ENCODE results near the gene CDH13. TPM values are rescaled to one million over a fixed set of nuclear protein-coding genes. Genes with fewer than 3 reads are reported as not detected.

The CDH13 gene
- total RNA-seq, 2 experiments from 2014 or later, result not detected

DNA sequence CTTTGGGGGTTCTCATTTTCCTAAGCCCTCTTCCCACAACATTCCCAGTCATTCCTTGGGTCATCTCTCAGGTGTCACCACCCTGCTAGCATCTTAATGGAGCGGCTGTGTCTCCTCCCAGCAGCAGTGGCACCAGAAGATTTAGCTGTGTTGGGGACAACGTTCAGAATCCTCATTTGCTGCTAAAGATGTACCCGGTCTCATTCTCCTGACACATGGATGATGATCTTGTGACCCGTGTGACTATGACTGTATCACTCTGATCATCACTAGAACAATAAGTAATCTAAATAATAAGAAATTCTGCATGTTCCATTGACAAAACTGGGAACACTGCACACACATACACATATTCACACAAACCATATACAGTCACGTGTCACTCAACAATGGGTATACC, 781.2 kb downstream of the CDH13 start:
- no peak overlapping the region for H3K4me3 Mint-ChIP-seq
- H3K4me1 Mint-ChIP-seq, result no peaks in the 10 kb centered on the region
- no peak overlapping the region for H3K27ac Mint-ChIP-seq
- peaks cover 10% of the 10 kb centered on the region for H3K27me3 Mint-ChIP-seq
- H3K36me3 Mint-ChIP-seq, result no peaks in the 10 kb centered on the region
- no peaks in the 10 kb centered on the region for H3K9me3 Mint-ChIP-seq
- no peak for DNase-seq

DNA sequence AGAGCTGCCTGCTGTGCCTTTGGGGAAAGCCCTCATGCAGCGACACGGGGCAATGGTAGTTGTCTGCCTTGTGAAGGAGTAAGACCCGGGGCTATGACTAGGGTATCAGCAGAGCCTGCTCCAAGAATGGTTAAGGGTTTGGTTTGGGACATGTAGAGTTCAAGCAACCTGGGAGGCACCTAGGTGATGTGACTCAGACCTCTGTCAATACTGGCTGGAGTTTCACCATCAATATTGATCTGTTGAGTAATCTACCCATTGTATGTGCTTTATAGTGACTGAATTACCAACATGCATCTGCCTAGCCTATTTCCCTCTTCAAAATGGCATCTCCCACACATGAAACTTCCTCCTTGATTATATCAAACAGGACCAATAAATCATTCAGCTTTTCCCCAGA, 782.6 kb downstream of the CDH13 start:
- Mint-ChIP-seq H3K27ac (no peak overlapping the region), H3K9me3 (no peaks in the 10 kb centered on the region), H3K4me1 (no peaks in the 10 kb centered on the region), H3K4me3 (no peak overlapping the region), H3K27me3 (peaks cover 10% of the 10 kb centered on the region), H3K36me3 (no peaks in the 10 kb centered on the region)
- DNase-seq, result no peak

DNA sequence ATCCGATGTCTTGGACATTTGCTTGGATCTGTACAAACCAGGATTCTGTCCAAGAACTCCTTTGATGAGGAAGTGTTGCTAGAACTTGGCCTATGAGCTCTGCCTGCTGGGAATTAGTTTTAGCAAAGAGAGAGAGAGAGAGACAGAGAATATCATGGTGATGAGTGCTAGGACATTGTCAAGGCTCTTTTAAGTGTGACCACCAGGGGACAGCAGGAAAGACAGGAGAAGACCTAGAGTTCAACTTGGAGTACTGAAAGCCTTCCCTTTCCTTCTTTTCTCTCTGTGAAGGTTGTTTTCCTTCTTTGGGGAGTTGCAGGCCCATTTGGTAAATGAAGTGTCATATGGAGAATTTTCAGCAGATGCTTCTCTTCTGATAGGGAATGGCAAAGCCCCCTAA, 791.8 kb downstream of the CDH13 start:
- H3K27ac Mint-ChIP-seq, result no peak overlapping the region

DNA sequence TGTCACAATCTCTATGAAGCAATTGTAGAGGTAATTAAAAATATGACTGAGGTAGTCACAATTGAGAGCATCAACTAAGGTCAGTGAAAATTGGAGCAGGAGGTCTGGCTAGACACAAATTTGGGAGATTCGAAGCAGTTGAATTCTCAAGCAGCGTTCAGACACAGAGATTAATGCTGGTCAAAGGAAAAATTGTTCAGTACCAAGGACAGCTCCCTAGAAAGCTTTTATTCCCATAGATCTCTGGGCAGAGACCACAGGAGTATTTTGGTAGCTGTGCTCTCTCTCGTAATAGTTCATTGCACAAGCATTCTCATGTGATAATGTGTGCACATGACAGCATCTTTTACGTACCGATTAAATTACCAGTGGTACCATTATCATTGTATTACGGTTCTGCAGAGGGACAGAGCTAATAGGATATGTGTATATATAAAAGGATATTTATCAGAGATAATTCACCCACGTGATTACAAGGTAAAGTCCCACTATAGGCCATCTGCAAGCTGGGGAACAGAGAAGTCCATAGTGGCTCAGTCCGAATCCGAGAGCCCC, 793.5 kb downstream of the CDH13 start:
- H3K27me3 Mint-ChIP-seq, result no peaks in the 10 kb centered on the region
- no peak overlapping the region for H3K27ac Mint-ChIP-seq
- no peaks in the 10 kb centered on the region for H3K4me1 Mint-ChIP-seq
- H3K4me3 Mint-ChIP-seq, result no peak overlapping the region
- DNase-seq, result no peak
- no peaks in the 10 kb centered on the region for H3K9me3 Mint-ChIP-seq
- no peaks in the 10 kb centered on the region for H3K36me3 Mint-ChIP-seq

More for the DNA sequence above, 791.8 kb downstream of the CDH13 start:
- H3K4me1 Mint-ChIP-seq, result no peaks in the 10 kb centered on the region
- H3K27me3 Mint-ChIP-seq, result no peaks in the 10 kb centered on the region
- no peaks in the 10 kb centered on the region for H3K9me3 Mint-ChIP-seq
- no peak for DNase-seq
- H3K36me3 Mint-ChIP-seq, result no peaks in the 10 kb centered on the region
- no peak overlapping the region for H3K4me3 Mint-ChIP-seq

DNA sequence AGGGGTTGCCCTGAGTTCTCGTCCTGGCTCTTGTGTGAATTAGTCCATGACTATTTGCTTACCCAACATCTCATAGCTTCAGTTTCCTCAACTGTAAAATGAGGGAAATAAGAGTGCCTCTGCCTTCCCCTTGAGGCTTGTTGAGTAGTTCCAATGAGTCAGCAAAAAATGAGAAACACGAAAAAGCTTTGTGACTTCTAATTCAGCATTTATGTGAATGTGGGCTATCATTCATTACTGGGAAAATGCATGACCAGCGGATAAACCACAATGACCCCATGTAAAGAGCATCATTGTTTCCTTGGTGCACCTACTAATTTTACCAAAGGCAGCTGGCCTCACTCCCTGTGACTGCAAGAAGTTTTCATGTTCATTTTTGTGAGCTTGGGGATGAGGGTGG, 806.4 kb downstream of the CDH13 start:
- no peaks in the 10 kb centered on the region for H3K36me3 Mint-ChIP-seq

DNA sequence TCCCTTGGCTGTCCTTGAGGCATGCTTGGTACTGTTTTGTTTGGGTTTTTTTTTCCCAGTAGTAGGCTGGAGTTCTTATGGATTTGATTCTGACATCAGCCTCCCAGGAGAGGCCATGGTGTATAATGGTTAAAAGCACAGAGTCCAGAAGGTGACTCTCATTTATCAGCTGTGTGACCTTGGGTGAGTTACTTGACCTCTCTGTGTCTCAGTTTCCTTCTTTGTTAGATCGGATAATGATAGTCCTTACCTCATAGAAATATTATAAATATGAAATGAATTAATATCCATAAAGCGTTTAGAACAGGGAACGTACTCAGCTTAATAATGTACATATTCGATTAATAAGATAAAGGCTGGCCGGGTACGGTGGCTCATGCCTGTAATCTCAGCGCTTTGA, 810.3 kb downstream of the CDH13 start:
- Mint-ChIP-seq H3K4me3 (no peak overlapping the region), H3K36me3 (no peaks in the 10 kb centered on the region)

More for the DNA sequence above, 806.4 kb downstream of the CDH13 start:
- Mint-ChIP-seq H3K4me1 (no peaks in the 10 kb centered on the region), H3K4me3 (no peak overlapping the region), H3K9me3 (peaks cover 1% of the 10 kb centered on the region), H3K27ac (no peak overlapping the region), H3K27me3 (peaks cover 3% of the 10 kb centered on the region)
- DNase-seq, result no peak

DNA sequence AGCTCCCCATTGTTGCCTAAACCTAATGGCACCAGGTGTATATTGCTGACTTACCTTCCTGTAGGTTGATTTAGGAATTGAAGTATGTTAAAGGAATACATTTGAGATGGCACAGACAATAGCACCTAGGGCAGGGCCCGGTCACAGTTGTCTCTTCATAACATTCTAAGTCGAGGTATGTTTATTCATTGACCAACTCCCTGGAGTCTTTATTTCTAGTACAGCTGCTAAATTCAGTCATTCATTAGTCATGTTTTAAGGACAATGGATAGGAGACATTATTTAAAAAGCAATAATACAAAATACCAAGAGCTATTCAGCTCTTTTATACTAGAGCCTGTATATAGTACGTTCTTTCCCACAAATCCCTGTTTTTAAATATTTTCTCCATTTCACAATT, 811.6 kb downstream of the CDH13 start:
- Mint-ChIP-seq H3K27me3 (peaks cover 3% of the 10 kb centered on the region), H3K27ac (no peak overlapping the region), H3K4me1 (no peaks in the 10 kb centered on the region), H3K9me3 (no peaks in the 10 kb centered on the region), H3K36me3 (no peaks in the 10 kb centered on the region), H3K4me3 (no peak overlapping the region)
- no peak for DNase-seq

More for the DNA sequence above, 810.3 kb downstream of the CDH13 start:
- H3K4me1 Mint-ChIP-seq, result no peaks in the 10 kb centered on the region
- H3K9me3 Mint-ChIP-seq, result no peaks in the 10 kb centered on the region
- H3K27ac Mint-ChIP-seq, result no peak overlapping the region
- peaks cover 3% of the 10 kb centered on the region for H3K27me3 Mint-ChIP-seq
- DNase-seq, result no peak

DNA sequence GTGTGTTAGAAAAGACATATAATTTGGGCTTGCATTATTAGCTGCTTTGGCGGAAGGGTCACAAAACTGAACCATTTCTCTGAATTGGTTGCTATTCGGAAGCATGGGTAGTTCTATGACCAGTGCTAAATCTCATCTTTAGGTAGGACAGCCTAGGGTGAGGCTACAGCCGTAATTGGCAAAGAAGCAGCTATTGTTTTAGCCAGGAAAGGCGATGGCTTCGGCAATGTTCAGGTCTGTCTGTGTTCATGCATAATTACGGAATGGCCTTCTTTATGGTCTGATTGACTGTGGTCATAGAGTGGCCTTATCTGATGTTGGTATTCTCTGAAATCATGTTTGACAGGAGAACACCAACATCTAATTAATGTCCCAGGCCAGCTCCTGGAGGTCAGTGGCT, 812.6 kb downstream of the CDH13 start:
- H3K4me3 Mint-ChIP-seq, result no peak overlapping the region
- no peak for DNase-seq
- peaks cover 2% of the 10 kb centered on the region for H3K27me3 Mint-ChIP-seq
- H3K36me3 Mint-ChIP-seq, result no peaks in the 10 kb centered on the region
- no peak overlapping the region for H3K27ac Mint-ChIP-seq
- no peaks in the 10 kb centered on the region for H3K9me3 Mint-ChIP-seq
- no peaks in the 10 kb centered on the region for H3K4me1 Mint-ChIP-seq

DNA sequence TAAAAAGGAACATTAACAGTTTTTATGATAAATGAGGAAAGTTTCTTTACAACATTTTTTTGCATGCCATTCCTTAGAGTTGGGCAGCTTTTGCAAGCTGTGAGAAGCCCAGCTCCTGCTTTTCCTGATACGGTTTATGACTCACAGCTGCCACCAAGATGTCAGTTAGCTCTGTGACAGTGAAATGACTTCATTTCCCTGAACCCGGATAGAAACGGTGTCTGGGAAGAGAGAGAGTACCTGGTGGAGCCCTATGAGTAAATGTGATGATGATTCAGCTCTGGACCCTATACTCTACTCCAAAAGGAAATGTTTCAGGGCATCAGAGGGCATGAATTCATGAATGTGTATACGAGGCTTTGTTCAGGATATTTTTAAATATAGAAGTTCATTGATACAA, 814.7 kb downstream of the CDH13 start:
- no peaks in the 10 kb centered on the region for H3K36me3 Mint-ChIP-seq
- H3K4me1 Mint-ChIP-seq, result no peaks in the 10 kb centered on the region
- H3K27ac Mint-ChIP-seq, result no peak overlapping the region
- no peaks in the 10 kb centered on the region for H3K9me3 Mint-ChIP-seq
- H3K4me3 Mint-ChIP-seq, result no peak overlapping the region
- H3K27me3 Mint-ChIP-seq, result peaks cover 5% of the 10 kb centered on the region
- no peak for DNase-seq

DNA sequence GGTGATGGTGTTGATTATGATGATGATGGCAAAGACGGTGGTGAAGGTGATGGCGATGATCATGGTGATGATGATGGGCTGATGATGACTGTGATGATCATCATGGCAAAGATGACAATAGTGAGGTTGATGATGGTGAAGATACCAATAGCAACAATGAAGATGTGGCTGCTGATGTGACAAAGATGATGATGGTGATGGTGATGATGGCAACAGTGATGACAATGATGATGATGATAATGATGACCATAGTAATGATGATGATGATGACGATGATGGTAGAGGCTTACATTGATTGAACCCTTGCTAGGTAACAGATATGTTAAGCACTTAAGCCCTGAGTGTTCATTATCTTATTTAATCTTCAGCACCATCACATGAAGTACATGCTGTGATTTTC, 817.2 kb downstream of the CDH13 start:
- H3K36me3 Mint-ChIP-seq, result no peaks in the 10 kb centered on the region
- no peak overlapping the region for H3K27ac Mint-ChIP-seq
- H3K27me3 Mint-ChIP-seq, result peaks cover 5% of the 10 kb centered on the region
- no peak for DNase-seq
- no peaks in the 10 kb centered on the region for H3K9me3 Mint-ChIP-seq
- no peaks in the 10 kb centered on the region for H3K4me1 Mint-ChIP-seq
- no peak overlapping the region for H3K4me3 Mint-ChIP-seq

DNA sequence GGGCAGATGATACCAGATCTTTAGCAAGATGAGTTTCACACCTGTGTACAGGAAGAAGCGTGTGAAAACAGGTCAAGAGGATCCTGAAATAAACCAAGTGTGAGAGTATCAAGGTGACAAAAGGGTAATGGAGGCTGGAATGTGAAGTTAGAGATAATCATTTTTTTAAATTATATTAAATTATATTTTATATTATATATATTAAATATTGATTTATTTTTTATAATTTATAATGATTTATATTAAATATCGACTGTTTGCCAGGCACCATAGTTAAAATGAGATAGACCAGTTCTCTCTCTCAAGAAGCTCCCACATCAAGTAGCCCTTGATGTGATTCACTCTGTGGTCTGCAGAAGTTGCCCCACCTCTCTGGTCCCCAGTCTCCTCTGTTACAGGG, 820.8 kb downstream of the CDH13 start:
- no peak for DNase-seq
- Mint-ChIP-seq H3K36me3 (no peaks in the 10 kb centered on the region), H3K4me1 (no peaks in the 10 kb centered on the region), H3K27ac (no peak overlapping the region), H3K27me3 (peaks cover 5% of the 10 kb centered on the region), H3K9me3 (no peaks in the 10 kb centered on the region), H3K4me3 (no peak overlapping the region)

DNA sequence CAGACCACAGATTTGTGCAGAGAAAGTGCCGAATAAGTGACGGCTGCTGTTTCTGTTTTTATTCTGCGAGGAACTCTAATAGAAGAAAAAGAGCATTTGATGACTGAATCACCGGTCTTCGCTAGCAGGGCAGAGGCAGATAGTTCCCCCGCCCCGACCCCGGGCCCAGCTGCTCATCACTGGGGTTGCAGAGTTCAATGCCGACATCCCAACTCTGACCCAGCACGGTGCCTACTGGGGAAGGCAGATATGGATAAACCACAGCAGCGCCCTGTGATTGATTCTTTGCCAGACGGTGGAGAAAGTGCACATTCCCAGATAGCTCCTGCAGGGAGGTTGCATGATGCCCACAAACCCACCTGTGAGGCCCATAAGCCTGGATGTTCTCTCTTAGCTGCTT, 823.1 kb downstream of the CDH13 start:
- no peak for DNase-seq
- Mint-ChIP-seq H3K27me3 (peaks cover 5% of the 10 kb centered on the region), H3K36me3 (no peaks in the 10 kb centered on the region), H3K4me3 (no peak overlapping the region), H3K4me1 (no peaks in the 10 kb centered on the region), H3K27ac (no peak overlapping the region), H3K9me3 (no peaks in the 10 kb centered on the region)

DNA sequence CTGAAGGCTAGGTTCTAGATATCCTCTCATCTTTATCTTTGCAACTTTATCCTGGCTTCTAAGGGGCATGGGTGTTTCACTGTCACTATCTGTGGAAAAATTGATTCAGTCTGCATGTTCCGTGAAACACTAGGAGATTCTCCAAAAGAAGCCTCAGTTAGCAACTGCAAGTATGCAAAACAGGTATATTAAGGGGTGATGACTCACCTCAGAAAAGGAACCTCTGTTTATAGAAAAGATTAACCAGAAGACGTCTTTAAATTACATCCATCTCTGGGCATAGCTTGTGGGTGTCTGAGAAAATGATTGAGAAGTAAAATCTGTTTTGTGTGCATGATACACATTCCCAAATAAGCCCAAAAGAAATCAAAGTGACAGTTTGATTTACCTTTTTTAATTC, 827.2 kb downstream of the CDH13 start:
- H3K4me1 Mint-ChIP-seq, result no peaks in the 10 kb centered on the region
- no peaks in the 10 kb centered on the region for H3K36me3 Mint-ChIP-seq
- H3K27me3 Mint-ChIP-seq, result no peaks in the 10 kb centered on the region
- H3K27ac Mint-ChIP-seq, result no peak overlapping the region
- H3K4me3 Mint-ChIP-seq, result no peak overlapping the region
- no peak for DNase-seq
- H3K9me3 Mint-ChIP-seq, result peaks cover 2% of the 10 kb centered on the region

DNA sequence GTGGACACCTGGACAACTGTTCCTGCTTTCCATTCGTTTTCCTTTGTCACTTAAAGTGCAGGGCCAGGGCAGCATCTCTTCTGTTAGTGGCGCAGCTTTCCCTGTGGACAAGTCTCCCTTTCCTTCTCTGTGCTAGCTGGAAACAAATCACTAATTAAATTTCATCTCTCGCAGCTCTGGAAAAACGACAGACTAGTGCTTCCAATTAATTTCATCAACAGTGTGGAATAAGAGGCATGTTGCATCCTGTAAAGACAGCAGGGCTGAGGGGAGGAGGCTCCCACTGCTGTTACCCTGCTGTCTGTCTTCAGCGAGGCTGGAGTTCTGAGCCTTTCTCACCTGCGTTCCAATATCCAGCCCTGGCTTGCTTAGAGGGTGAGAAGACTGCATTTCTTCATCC, 828.9 kb downstream of the CDH13 start:
- Mint-ChIP-seq H3K27me3 (no peaks in the 10 kb centered on the region), H3K4me3 (no peak overlapping the region), H3K9me3 (peaks cover 2% of the 10 kb centered on the region), H3K36me3 (no peaks in the 10 kb centered on the region), H3K27ac (no peak overlapping the region), H3K4me1 (no peaks in the 10 kb centered on the region)
- DNase-seq, result no peak

DNA sequence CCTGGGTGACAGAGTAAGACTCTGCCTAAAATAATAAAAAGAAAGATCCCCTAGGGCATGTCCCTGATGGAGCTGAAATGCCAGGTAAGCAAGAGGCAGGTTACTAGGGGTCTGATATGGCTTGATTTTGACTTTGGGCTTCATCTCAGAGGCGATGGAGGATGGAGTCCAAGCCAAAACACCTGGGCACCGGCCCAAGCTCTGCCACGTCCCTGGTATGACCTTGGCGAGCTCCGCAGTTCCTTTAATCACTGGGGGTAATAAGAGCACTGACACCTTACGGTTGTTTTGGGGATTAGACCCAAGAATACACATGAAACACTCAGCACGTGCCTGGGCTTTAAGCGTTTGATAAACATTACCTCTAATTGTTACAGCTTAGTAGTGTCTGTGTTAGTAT, 830.2 kb downstream of the CDH13 start:
- Mint-ChIP-seq H3K9me3 (peaks cover 2% of the 10 kb centered on the region), H3K4me3 (no peak overlapping the region), H3K27me3 (no peaks in the 10 kb centered on the region)

DNA sequence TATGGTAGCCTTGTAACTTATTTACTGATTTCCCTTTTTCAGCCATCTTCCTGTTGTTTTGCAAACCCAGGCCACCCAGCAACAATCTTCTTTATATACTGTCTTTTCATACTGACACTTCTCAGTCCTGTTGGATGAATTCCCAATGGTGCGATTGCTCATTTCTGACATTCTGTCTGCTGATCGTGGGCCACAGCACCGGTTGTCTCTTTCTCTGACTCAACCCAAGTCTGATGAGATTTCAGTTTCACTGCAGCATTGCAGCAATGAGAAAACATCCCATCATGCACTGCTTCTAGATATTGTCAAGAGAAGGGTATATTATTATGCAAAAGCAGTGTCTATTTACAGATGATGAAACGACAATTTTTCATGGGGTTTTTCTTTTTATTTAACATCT, 831.8 kb downstream of the CDH13 start:
- no peaks in the 10 kb centered on the region for H3K4me1 Mint-ChIP-seq
- DNase-seq, result no peak
- no peak overlapping the region for H3K27ac Mint-ChIP-seq
- peaks cover 2% of the 10 kb centered on the region for H3K9me3 Mint-ChIP-seq
- H3K27me3 Mint-ChIP-seq, result no peaks in the 10 kb centered on the region
- H3K36me3 Mint-ChIP-seq, result no peaks in the 10 kb centered on the region
- H3K4me3 Mint-ChIP-seq, result no peak overlapping the region

More for the DNA sequence above, 830.2 kb downstream of the CDH13 start:
- no peak for DNase-seq
- Mint-ChIP-seq H3K27ac (no peak overlapping the region), H3K4me1 (no peaks in the 10 kb centered on the region), H3K36me3 (no peaks in the 10 kb centered on the region)

DNA sequence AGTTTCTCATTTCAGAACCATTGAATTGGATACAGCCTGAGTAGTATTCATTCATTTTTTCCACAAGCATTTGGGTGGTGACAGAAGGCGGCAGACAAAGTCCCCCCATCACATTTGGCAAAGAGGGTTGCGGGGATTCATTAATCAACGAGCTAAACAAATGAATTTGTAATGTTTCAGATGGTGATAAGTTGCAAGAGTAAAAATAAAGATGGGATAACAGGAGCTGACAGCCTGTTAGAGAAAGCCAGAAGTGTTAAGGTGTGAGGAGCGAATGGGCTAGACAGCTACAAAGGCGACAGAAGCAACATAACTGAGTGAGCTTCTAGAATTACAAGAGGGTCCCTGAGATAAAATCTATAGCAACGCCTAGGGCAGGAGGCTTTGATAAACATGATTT, 838.2 kb downstream of the CDH13 start:
- no peaks in the 10 kb centered on the region for H3K4me1 Mint-ChIP-seq
- H3K27ac Mint-ChIP-seq, result no peak overlapping the region
- no peak for DNase-seq
- H3K27me3 Mint-ChIP-seq, result peaks cover 7% of the 10 kb centered on the region
- no peak overlapping the region for H3K4me3 Mint-ChIP-seq
- no peaks in the 10 kb centered on the region for H3K36me3 Mint-ChIP-seq
- no peaks in the 10 kb centered on the region for H3K9me3 Mint-ChIP-seq

Data from activated naive CD8-positive, alpha-beta T cell treated with anti-CD3 and anti-CD28 coated beads for 36 hours (primary cell).